ENCODE measurements around the gene SPEG.

GRCh38 chr2:219409619-219410018, 25.0 kb upstream of the SPEG start:
- TF ChIP-seq CTCF (IDR thresholded peaks at IDR 0.05) (no peak), POLR2A (IDR thresholded peaks at IDR 0.05) (no peak), POLR2AphosphoS5 (IDR thresholded peaks at IDR 0.05) (no peak)

Data from sigmoid colon (tissue), 4 donors.